HFFc6 (cell line): Measurements from ENCODE around the gene CCDC137. TPM values are rescaled to one million over a fixed set of nuclear protein-coding genes. Genes with fewer than 3 reads are reported as not detected.
A peak's percentile ranks its signal among the peaks of the same experiment; 100 is the strongest.
"Not testable (repeated sequence)": the region's sequence is repeated elsewhere in the genome, so short reads cannot be mapped to it uniquely, and the experiment has no call there.

Experiments used
- DNase-seq: peaks from one replicate; pipeline ENCODE4 v3.0.0-alpha.2; 2018
- H3K27ac Mint-ChIP-seq: 2 replicates; pipeline ENCODE4 v1.8.0; 2020; ENCODE audit warnings: mild to moderate bottlenecking, mixed read lengths
- H3K27me3 Mint-ChIP-seq: 2 replicates; pipeline ENCODE4 v1.8.0; 2021; ENCODE audit warnings: mild to moderate bottlenecking, moderate library complexity, mixed read lengths; ENCODE audit not compliant: insufficient read depth
- H3K36me3 Mint-ChIP-seq: 2 replicates; pipeline ENCODE4 v1.8.0; 2021; ENCODE audit warnings: low read depth, mixed read lengths
- H3K4me1 Mint-ChIP-seq: 2 replicates; pipeline ENCODE4 v1.8.0; 2020; ENCODE audit warnings: low read depth, mixed read lengths
- H3K4me3 Mint-ChIP-seq: 2 replicates; pipeline ENCODE4 v1.8.0; 2020; ENCODE audit warnings: mild to moderate bottlenecking, moderate library complexity, mixed read lengths
- H3K9me3 Mint-ChIP-seq: 2 replicates; pipeline ENCODE4 v1.8.0; 2020; ENCODE audit warnings: mild to moderate bottlenecking, mixed read lengths
- long read RNA-seq: library from polyadenylated mRNA; unstranded; transcript quantifications from one replicate; pipeline ENCODE4 v2.0.0, GENCODE V29; 2019
- total RNA-seq, 6 experiments: library from RNA; stranded (reverse); fragmentation: NEBNext Ultra II Directional; extraction: Animal tissue kit (Norgen Biotek cat#: 25700); gene quantifications; 2 replicates in 1 of 6; 3 replicates in 5 of 6; pipeline ENCODE4 v1.2.3, GENCODE V29; 2021
- TF ChIP-seq, protein P1 (sequence below): fragments of 200-600 bp; sonication (generic); IDR thresholded peaks from 2 replicates; pipeline ENCODE4 v1.5.0; 2021; ENCODE audit warnings: antibody characterized with exemption, mild to moderate bottlenecking

CCDC137 gene, protein sequence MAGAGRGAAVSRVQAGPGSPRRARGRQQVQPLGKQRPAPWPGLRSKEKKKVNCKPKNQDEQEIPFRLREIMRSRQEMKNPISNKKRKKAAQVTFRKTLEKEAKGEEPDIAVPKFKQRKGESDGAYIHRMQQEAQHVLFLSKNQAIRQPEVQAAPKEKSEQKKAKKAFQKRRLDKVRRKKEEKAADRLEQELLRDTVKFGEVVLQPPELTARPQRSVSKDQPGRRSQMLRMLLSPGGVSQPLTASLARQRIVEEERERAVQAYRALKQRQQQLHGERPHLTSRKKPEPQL
- total RNA-seq = 10 to 100 TPM; 22.8 to 28.8 (median 25.2) TPM
- long read RNA-seq, transcript CCDC137-201 (6 exons, 2,468 nt) = major isoform, 34 of 50 reads
- long read RNA-seq, partial matches to known transcripts = 7 of 50 reads
- long read RNA-seq, other reads (novel, unspliced or antisense) = 9 of 50 reads

DNA sequence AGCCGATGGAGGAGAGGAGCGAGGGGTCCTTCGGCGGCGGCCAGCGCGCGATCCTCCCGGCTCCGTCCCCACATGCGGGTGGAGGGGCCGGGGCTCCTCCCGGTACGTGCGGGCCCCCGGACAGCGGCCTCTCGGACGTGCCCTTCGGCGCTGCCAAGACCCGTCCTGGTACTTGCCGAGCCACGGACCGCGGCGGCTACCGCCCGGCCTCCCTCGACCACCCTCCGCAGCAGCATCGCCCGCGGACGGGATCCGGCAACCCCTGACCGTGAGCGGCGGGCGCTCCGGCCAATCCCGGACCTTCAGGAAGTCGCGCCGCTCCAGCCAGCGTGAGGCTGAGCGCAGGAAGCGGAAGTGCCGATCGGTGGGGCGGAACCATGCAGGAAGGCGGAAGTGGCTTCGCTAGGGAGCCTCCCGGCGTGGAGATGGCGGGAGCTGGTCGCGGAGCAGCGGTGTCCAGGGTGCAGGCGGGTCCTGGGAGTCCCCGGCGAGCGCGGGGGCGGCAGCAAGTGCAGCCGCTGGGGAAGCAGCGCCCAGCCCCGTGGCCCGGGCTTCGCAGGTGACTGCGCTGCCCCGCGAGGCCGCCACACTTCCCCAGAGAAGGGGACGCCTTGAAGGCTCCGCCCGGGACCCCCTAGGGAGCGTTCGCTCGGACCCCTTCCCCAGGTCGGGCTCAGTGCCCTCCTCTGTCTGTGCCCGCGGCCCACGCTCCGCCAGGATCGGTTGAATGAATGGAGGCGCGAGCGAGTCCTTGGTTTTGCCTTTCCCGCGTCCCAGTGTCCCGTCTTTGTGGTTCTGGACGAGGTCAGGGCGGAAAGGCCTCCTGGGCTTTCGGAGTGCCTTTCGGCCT, at the start of gene CCDC137, which contains the start of gene OXLD1:
TSS of gene CCDC137 (plus strand) at position 396 of the 850 bp plus-strand sequence. CDS start at position 426, 30 bp downstream.
TSS of gene OXLD1 (minus strand) at position 264 of the 850 bp plus-strand sequence. CDS start at position 236, 28 bp downstream.
- H3K4me3 Mint-ChIP-seq = peak within 1 kb of the TSS; percentile 91
- peaks cover 14% of the 10 kb centered on the region; the same call in 1 of the 2 replicates for H3K36me3 Mint-ChIP-seq
- peak; percentile 94 for DNase-seq
- H3K27ac Mint-ChIP-seq = peak within 1 kb of the TSS; percentile 83
- no peaks in the 10 kb centered on the region; the same call in none of the 2 replicates for H3K27me3 Mint-ChIP-seq
- TF ChIP-seq, protein P1, sequence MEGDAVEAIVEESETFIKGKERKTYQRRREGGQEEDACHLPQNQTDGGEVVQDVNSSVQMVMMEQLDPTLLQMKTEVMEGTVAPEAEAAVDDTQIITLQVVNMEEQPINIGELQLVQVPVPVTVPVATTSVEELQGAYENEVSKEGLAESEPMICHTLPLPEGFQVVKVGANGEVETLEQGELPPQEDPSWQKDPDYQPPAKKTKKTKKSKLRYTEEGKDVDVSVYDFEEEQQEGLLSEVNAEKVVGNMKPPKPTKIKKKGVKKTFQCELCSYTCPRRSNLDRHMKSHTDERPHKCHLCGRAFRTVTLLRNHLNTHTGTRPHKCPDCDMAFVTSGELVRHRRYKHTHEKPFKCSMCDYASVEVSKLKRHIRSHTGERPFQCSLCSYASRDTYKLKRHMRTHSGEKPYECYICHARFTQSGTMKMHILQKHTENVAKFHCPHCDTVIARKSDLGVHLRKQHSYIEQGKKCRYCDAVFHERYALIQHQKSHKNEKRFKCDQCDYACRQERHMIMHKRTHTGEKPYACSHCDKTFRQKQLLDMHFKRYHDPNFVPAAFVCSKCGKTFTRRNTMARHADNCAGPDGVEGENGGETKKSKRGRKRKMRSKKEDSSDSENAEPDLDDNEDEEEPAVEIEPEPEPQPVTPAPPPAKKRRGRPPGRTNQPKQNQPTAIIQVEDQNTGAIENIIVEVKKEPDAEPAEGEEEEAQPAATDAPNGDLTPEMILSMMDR = no peak
- peaks cover 25% of the 10 kb centered on the region for H3K4me1 Mint-ChIP-seq
- no peaks in the 10 kb centered on the region for H3K9me3 Mint-ChIP-seq

DNA sequence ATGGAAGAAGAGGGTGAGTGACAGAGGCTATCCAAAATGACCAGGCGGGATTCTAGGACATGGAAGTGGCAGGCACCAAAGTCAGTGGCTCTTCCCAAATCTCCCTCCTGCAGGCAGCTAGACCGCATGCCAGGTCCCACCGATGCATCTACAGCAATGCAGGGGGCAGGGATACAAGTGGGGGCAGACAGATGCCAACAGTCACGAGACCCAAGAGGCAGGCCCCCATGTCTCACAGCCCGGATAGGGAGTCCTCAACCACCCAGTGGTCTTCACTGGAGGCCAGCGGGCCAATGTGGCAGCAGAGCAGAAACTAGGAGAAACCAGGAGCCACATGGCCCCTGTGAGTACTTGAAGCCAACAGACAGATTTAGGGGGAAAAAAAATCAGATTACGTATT, 49.7 kb upstream of the CCDC137 start:
- Mint-ChIP-seq H3K9me3 (peaks cover 3% of the 10 kb centered on the region; the same call in 1 of the 2 replicates), H3K4me1 (peaks cover 17% of the 10 kb centered on the region), H3K4me3 (no peak overlapping the region), H3K27me3 (peaks cover 1% of the 10 kb centered on the region), H3K36me3 (peaks cover 63% of the 10 kb centered on the region), H3K27ac (no peak overlapping the region)
- TF ChIP-seq, protein P1 = no peak
- DNase-seq = no peak

DNA sequence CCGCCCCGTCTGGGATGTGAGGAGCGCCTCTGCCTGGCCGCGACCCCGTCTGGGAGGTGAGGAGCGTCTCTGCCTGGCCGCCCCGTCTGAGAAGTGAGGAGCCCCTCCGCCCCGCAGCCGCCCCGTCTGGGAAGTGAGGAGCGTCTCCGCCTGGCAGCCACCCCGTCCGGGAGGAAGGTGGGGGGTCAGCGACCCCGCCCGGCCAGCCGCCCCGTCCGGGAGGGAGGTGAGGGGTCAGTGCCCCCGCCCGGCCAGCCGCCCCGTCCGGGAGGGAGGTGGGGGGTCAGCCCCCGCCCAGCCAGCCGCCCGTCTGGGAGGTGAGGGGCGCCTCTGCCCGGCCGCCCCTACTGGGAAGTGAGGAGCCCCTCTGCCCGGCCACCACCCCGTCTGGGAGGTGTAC, 48.2 kb upstream of the CCDC137 start:
- not testable (repeated sequence) for H3K27ac Mint-ChIP-seq, H3K27me3 Mint-ChIP-seq, DNase-seq, H3K4me3 Mint-ChIP-seq, H3K9me3 Mint-ChIP-seq
- Mint-ChIP-seq H3K36me3 (peaks cover 53% of the 10 kb centered on the region), H3K4me1 (peaks cover 17% of the 10 kb centered on the region)

DNA sequence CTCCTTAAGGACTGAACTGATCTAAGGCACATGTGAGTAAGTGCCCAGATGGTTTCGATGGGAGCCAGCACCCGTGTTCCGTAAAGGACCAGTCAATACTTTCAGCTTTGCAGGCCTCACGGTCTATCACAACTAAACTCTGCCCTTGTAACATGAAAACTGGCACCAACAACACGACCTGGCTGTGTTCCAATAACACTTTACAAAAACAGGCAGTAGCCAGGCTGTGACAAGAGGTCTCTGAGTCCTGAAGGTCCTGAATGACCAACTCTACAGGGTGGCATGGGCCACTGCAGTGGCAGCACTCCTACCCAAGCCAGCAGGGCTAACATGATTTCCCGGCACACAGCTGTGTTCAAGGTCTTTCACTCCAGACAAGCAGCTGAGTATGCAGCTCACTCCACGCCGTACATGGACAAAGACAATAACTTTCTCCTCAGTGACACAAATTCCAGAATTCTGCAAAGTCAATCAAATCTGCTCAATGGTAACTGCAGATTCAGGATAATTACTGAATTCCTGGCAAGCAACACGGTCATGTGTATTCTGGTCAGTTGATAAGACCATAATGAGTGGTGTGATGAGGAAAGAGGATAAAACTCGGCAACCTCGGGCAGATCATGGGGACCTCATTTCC, 44.9 kb upstream of the CCDC137 start:
- no peaks in the 10 kb centered on the region for H3K4me1 Mint-ChIP-seq
- TF ChIP-seq, protein P1 = no peak
- peaks cover 2% of the 10 kb centered on the region; the same call in 1 of the 2 replicates for H3K9me3 Mint-ChIP-seq
- DNase-seq = no peak
- H3K36me3 Mint-ChIP-seq = peaks cover 57% of the 10 kb centered on the region
- no peaks in the 10 kb centered on the region for H3K27me3 Mint-ChIP-seq
- no peak overlapping the region for H3K4me3 Mint-ChIP-seq
- H3K27ac Mint-ChIP-seq = no peak overlapping the region

DNA sequence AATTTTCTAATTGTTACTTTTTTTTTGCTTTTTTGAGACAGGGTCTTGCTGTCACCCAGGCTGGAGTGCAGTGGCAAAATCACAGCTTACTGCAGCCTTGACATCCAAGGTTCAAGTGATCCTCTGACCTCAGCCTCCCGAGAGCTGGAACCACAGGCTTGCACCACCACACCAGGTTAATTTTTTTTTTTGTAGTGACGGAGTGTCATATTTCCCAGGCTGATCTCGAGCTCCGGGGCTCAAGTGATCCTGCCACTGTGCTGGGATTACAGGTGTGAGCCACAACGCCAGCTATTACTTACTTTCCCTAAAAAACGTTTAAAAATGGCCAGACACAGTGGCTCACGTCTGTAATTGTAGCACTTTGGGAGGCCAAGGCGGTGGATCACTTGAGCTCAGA, 36.3 kb upstream of the CCDC137 start:
- TF ChIP-seq, protein P1 = no peak
- Mint-ChIP-seq H3K9me3 (no peaks in the 10 kb centered on the region), H3K4me1 (0 out of 2 replicates have a peak, but pooled peaks cover 4% of the 10 kb centered on the region), H3K27me3 (no peaks in the 10 kb centered on the region), H3K36me3 (peaks cover 23% of the 10 kb centered on the region), H3K4me3 (no peak overlapping the region), H3K27ac (no peak overlapping the region)
- no peak for DNase-seq
